Fibroblast of gingiva (primary cell): ENCODE results near the gene GOLGA1.
"Not testable (repeated sequence)": the region's sequence is repeated elsewhere in the genome, so short reads cannot be mapped to it uniquely, and the experiment has no call there.

Source experiments
- DNase-seq: peaks from one replicate; pipeline ENCODE4 v3.0.0-alpha.2; 2011; ENCODE audit warnings: low read depth

Gene GOLGA1

GRCh38 chr9:124858330-124859046 lies 82.4 kb downstream of the GOLGA1 start:
- DNase-seq: no peak

GRCh38 chr9:124857533-124858162 lies 83.2 kb downstream of the GOLGA1 start:
- no peak for DNase-seq

- no peak for DNase-seq
Observed at GRCh38 chr9:124855944-124856765, 84.7 kb downstream of the GOLGA1 start.

- no peak for DNase-seq
Observed at GRCh38 chr9:124855566-124855943, 85.3 kb downstream of the GOLGA1 start.

GRCh38 chr9:124854822-124855221 lies 86.1 kb downstream of the GOLGA1 start:
- DNase-seq: no peak

- no peak for DNase-seq
Observed at GRCh38 chr9:124854161-124854560, 86.7 kb downstream of the GOLGA1 start.

GRCh38 chr9:124853605-124854143 lies 87.2 kb downstream of the GOLGA1 start:
- no peak for DNase-seq

- DNase-seq: peak; percentile 58
Observed at GRCh38 chr9:124852829-124853531, 87.9 kb downstream of the GOLGA1 start, which contains the start of gene WDR38. WDR38 (plus strand) TSS chr9:124853460; CDS start chr9:124853532, 72 bp downstream.

- DNase-seq: no peak
Observed at GRCh38 chr9:124852121-124852828, 88.6 kb downstream of the GOLGA1 start.

- peak; percentile 50 for DNase-seq
Observed at GRCh38 chr9:124849801-124850200, 91.1 kb downstream of the GOLGA1 start.

GRCh38 chr9:124846969-124847368 lies 93.9 kb downstream of the GOLGA1 start:
- DNase-seq: no peak

- DNase-seq: not testable (repeated sequence)
Observed at GRCh38 chr9:124846467-124846866, 94.4 kb downstream of the GOLGA1 start.

- DNase-seq: no peak
Observed at GRCh38 chr9:124844291-124844690, 96.6 kb downstream of the GOLGA1 start.

- no peak for DNase-seq
Observed at GRCh38 chr9:124843456-124844034, 97.3 kb downstream of the GOLGA1 start.

- no peak for DNase-seq
Observed at GRCh38 chr9:124841075-124841821, 99.6 kb downstream of the GOLGA1 start.

GRCh38 chr9:124840300-124840833 lies 100.5 kb downstream of the GOLGA1 start:
- DNase-seq: no peak

- no peak for DNase-seq
Observed at GRCh38 chr9:124839612-124840299, 101.1 kb downstream of the GOLGA1 start.

- DNase-seq: not testable (repeated sequence)
Observed at GRCh38 chr9:124838567-124839275, 102.2 kb downstream of the GOLGA1 start.
